H1 (cell line): ENCODE measurements around the gene SHANK1. TPM values are rescaled to one million over a fixed set of nuclear protein-coding genes. Genes with fewer than 3 reads are reported as not detected.

Source experiments
- POLR2AphosphoS5 ChIP-seq: IDR thresholded peaks from 2 replicates; pipeline ENCODE4 v1.6.1; 2011; ENCODE audit warnings: low read depth, low read length
- polyA plus RNA-seq, 7 experiments: library from polyadenylated mRNA; depleted of rRNA in 3 of 7; stranded (reverse) in 5 of 7; unstranded in 2 of 7; fragments of >200 nt in 5 of 7; fragments of 200-250 nt in 2 of 7; gene quantifications; 1 replicate in 5 of 7; 2 replicates in 1 of 7; 4 replicates in 1 of 7; pipeline versions ENCODE4 v1.2.1 to v1.2.3, GENCODE V29; 2011 to 2013; ENCODE audit warnings: missing spikeins in 2 of 7, mixed read lengths in 2 of 7
- total RNA-seq: library from RNA; stranded (reverse); fragmentation: NEBNext Ultra II Directional; extraction: Animal tissue kit (Norgen Biotek cat#: 25700); gene quantifications from 2 replicates; pipeline ENCODE4 v1.2.1, GENCODE V29; 2021

SHANK1 gene
- total and polyA plus RNA-seq, 2 of the 8 experiments (the other 6 are each of a cell fraction or from before 2014, with no cell fraction given), result 1.1 to 3.7 TPM

DNA sequence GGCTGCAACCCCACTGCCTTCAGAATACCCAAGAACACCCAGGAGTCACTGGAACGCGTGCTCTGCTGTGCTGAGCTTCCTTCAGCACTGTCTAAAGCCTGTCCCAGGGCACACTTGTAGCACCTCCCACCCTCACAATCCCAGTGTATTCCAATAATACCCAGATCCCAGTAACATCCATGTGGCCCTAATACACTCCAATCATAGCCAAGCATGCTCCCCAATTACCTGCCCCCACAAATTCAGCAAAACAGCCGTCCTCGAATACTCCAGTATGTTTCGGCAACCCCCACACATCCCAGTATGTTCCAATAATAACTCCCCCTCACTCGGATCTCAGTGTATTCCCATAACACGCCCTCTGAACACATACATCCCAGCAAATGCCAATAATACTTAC is 29.2 kb downstream of the SHANK1 start (continued):
- TF ChIP-seq POLR2AphosphoS5, result no peak
